GM21619 (cell line): ENCODE measurements around the gene PRKG2.
"Not testable (repeated sequence)": the region's sequence is repeated elsewhere in the genome, so short reads cannot be mapped to it uniquely, and the experiment has no call there.

ENCODE experiments used
- ATAC-seq: cut with Tn5 transposase; IDR thresholded peaks from one replicate; pipeline ENCODE4 v1.9.1; 2021; ENCODE audit not compliant: unreplicated experiment

Gene PRKG2, protein sequence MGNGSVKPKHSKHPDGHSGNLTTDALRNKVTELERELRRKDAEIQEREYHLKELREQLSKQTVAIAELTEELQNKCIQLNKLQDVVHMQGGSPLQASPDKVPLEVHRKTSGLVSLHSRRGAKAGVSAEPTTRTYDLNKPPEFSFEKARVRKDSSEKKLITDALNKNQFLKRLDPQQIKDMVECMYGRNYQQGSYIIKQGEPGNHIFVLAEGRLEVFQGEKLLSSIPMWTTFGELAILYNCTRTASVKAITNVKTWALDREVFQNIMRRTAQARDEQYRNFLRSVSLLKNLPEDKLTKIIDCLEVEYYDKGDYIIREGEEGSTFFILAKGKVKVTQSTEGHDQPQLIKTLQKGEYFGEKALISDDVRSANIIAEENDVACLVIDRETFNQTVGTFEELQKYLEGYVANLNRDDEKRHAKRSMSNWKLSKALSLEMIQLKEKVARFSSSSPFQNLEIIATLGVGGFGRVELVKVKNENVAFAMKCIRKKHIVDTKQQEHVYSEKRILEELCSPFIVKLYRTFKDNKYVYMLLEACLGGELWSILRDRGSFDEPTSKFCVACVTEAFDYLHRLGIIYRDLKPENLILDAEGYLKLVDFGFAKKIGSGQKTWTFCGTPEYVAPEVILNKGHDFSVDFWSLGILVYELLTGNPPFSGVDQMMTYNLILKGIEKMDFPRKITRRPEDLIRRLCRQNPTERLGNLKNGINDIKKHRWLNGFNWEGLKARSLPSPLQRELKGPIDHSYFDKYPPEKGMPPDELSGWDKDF

DNA sequence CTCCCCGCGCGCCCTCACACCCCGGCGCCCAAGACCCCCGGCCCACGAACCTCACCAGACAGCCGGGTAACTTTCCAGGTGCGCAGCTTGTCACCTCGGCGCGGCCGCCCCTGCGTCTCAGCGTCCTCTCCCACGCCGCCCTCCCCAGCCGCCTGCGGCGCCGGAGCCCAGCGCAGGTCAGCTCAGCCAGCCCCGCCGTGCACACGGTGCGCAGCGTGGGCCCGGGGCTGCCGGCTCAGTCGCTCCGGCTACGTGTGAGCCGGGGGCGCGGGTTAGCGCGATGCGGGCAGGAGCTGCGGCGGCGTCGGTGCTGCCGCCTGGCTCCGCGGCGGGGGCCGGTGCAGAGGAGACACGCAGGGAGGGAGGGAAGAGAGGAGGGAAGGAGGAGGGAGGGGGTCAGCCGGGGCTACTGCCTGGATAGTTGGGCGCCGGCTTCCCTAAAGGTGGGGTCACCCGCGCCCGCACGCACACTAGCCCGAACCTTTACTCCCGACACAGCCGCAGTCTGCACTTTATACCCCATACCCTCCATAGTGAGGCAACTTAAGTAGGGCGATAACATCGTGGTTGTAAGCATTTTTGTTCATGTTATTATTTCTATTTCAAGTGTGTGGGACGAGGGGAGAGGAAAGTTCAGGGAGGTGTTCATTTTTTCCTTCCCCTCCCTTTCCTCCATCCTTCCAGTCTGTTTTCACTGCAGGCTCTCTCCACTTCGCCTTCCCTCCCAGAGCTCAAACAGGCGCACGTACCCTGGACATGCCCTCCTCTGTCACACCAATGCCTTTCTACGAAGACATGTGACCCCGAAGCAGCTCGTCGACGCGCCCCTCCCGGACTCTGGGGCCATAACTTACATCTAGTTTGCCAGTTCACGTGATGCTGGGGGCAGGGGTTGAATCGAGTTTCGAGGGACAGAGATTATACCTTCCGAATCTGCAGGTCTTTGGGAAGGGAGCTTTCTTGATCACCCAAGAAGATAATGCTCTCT lies at the start of gene PRKG2:
TSS of gene PRKG2 (minus strand) at position 342 of the 988 bp plus-strand sequence. CDS start 10,175 bp downstream, outside the sequence.
- ATAC-seq: no peak

GRCh38 chr4:81260443-81261101 lies 45.5 kb upstream of the PRKG2 start:
- no peak for ATAC-seq

DNA sequence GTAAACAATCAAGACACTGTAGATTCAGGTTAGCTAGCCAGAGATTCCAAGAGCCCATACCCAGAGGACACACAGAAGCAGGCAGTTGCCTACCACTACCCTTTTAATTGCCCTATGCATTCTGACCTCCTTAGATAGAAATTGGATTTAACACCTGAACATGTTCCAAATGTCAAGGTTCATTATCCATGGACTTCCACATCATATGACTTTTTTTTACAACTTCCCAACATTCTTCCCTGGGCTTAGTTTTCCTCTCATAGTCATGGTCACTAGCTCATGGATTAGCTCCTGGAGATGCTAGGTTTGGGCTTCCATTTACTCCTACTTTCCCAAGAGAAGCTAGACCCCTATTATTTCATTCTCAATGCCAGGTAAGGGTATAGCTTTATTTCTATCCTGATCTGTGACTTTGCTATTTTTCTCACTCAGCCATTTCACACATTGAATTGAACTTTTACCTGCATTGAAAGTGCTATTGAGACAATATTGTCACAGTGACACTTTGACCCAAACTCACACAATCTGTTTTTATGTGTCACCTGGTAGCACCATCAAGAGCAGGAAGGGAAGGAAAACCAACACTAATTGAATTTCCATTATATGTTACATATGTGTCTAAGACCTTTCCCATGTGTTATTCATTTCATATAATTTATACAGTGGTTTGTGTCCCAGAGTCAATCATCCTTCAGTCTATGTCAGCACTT lies 44.0 kb upstream of the PRKG2 start:
- ATAC-seq: no peak

- ATAC-seq: no peak
Observed at GRCh38 chr4:81257816-81258215, 42.8 kb upstream of the PRKG2 start.

DNA sequence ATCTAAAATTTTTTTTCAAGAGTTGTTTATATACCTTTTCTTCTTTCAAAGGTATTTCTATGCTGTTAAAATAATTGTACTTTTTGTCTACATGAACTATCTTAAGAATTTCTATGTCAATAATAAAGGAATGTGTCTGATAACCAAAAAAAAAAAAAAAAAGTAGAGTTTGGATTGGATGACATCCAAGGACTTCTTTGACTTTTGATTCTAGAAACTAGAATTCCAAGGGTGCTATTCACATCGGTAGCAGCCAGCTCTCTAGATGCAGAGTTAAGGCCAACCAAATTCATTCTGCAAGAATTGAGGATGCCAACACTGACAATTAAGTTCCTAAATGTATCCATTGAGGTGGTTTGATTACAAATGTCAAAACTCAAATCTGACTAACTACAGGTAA lies 42.0 kb upstream of the PRKG2 start:
- ATAC-seq: no peak

- no peak for ATAC-seq
Observed at GRCh38 chr4:81256059-81256970, 41.3 kb upstream of the PRKG2 start.

DNA sequence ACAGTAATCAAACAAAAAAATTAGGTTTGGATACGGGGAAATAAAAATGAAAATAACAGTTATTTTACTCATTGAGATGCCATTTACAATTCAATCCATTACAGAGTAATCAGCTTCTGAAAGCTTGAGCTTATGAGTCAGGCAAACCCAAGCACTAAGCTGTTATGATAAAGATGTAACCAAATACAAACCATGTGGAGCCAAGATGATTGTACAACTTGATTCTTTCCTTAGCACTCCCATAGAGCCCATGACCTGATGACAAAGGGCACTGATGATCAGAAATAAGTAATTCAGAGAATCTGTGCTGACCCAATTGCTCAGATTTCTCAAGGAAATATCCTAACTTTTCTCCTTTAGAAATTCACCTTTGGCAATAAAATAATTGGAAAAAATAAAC lies 40.5 kb upstream of the PRKG2 start:
- no peak for ATAC-seq

GRCh38 chr4:81250430-81250829 lies 35.4 kb upstream of the PRKG2 start:
- no peak for ATAC-seq

GRCh38 chr4:81245218-81246009 lies 30.4 kb upstream of the PRKG2 start:
- no peak for ATAC-seq

DNA sequence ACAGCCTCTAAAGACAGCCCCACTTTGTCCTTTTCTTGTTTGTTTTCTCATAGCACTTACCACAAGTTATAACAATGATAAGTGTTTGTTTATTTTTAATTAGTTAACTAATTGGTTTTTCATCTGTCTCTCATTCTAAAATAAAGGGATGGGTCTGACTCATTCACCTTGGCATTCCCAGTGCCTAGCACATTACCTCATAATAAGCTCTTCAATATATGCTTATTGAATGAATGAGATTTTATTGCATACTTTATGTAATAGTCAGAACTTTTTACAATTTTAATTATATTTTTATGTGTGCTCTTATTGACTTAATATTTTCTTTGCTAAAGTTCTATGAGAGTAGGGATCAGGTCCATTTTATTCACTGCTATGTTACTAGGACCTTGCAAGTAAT lies 22.8 kb upstream of the PRKG2 start:
- no peak for ATAC-seq

GRCh38 chr4:81235982-81236749 lies 21.1 kb upstream of the PRKG2 start:
- no peak for ATAC-seq

DNA sequence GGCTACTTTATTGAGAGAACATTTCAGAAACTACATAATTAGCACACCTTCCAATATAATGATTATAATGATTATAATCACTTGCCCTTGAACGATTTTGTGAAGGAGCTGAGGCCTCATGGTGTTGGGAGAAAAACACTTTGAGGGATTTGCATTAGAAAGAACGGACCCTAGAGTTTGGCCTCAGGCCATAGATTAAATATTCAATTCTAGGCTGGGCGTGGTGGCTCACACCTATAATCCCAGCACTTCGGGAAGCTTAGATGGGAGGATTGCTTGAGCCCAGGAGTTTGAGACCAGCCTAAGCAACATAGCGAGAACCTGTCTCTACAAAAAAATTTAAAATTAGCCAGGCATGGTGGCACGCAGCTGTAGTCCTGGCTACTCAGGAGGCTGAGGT lies 12.9 kb upstream of the PRKG2 start:
- no peak for ATAC-seq

- no peak for ATAC-seq
Observed at GRCh38 chr4:81227138-81227537, 12.1 kb upstream of the PRKG2 start.

DNA sequence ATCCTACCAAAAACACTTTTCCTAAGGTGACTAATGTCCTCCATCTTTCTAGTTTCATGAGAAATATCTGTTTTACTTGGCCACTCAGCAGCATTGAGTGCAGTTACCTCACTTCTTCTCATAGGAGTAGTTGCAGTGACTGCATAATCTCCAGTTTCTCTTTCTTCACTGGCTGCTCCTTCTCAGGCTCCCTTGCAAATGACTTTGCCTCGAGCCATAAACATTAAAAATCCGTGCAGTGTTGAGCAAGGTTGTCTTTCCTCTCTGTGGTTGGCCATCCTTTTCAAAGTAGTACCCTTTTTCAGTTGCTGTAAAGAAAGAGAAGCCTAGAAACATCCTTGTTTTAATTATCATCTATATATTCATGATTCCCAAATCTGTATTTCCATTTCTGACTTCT lies 10.2 kb upstream of the PRKG2 start:
- no peak for ATAC-seq

DNA sequence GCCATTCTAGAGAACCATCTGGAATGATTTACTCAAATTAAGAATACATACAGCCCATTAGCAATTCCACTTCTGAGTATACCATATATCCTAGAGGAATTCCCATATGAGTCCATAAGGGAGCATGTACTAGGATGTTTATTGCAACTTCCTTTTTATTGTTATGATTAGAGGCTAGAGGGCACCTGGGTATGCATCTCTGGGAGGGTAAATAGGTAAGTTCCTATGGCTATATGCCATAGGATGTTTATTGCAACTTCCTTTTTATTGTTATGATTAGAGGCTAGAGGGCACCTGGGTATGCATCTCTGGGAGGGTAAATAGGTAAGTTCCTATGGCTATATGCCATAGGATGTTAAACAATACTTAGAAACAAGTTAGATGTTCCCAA lies 7.1 kb upstream of the PRKG2 start:
- not testable (repeated sequence) for ATAC-seq

- no peak for ATAC-seq
Observed at GRCh38 chr4:81221303-81222081, 6.5 kb upstream of the PRKG2 start.

DNA sequence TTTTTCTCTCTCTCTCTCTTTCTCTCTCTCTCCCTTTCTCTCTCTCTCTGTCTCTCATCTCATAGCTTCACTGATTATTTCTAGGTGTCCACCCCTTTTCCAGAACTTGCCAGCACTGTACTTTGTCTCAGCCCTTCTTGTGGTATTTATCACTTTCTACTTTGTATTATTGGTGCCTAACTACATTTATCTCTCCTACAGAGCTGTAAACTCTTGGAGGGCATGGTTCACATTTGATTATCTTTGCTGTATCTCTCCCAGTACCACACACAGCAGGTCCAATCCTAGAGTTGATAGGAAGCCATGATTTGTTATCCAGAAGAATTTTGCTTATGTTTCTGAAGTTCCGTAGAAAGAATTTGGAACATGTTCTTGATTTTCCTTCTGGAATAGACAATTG lies 5.2 kb upstream of the PRKG2 start:
- ATAC-seq: no peak
